Activated naive CD8-positive, alpha-beta T cell treated with anti-CD3 and anti-CD28 coated beads, Interleukin-2, amount 50 U/mL, for 24 hours (primary cell): ENCODE data around the gene MRE11.
"Not testable (repeated sequence)": the region's sequence is repeated elsewhere in the genome, so short reads cannot be mapped to it uniquely, and the experiment has no call there.

Experiments
- ATAC-seq: fragments of 150-1000 bp; cut with Tn5 transposase; one replicate; pipeline ENCODE4 v1.10.0; 2021
- DNase-seq: peaks from one replicate; pipeline ENCODE4 v3.0.0; 2021
- H3K27ac Mint-ChIP-seq: one replicate; pipeline ENCODE4 v1.8.0; 2021; ENCODE audit warnings: mild to moderate bottlenecking, mixed read lengths
- H3K27me3 Mint-ChIP-seq: one replicate; pipeline ENCODE4 v1.8.0; 2021; ENCODE audit warnings: mixed read lengths
- H3K36me3 Mint-ChIP-seq: one replicate; pipeline ENCODE4 v1.8.0; 2021; ENCODE audit warnings: low read depth, mixed read lengths
- H3K4me1 Mint-ChIP-seq: one replicate; pipeline ENCODE4 v1.8.0; 2021; ENCODE audit warnings: mixed read lengths
- H3K4me3 Mint-ChIP-seq: one replicate; pipeline ENCODE4 v1.8.0; 2021; ENCODE audit warnings: mild to moderate bottlenecking, moderate library complexity, mixed read lengths
- H3K9me3 Mint-ChIP-seq: one replicate; pipeline ENCODE4 v1.8.0; 2021; ENCODE audit warnings: mixed read lengths

MRE11 gene

GRCh38 chr11:94370576-94370975 lies 123.1 kb downstream of the MRE11 start:
- not testable (repeated sequence) for H3K36me3 Mint-ChIP-seq, H3K4me3 Mint-ChIP-seq, ATAC-seq, H3K27me3 Mint-ChIP-seq, H3K9me3 Mint-ChIP-seq, H3K4me1 Mint-ChIP-seq, DNase-seq, H3K27ac Mint-ChIP-seq
